K562 (cell line): ENCODE data around the gene PARD6B. TPM values are rescaled to one million over a fixed set of nuclear protein-coding genes. Genes with fewer than 3 reads are reported as not detected.
A peak's percentile ranks its signal among the peaks of the same experiment; 100 is the strongest.

ENCODE experiments used
- ASH1L ChIP-seq: fragments of 450-650 bp; IDR thresholded peaks from 2 replicates; pipeline ENCODE4 v1.6.1; 2018; ENCODE audit warnings: borderline replicate concordance, mild to moderate bottlenecking, low read depth; ENCODE audit not compliant: partially characterized antibody
- CREBBP ChIP-seq: IDR thresholded peaks from one replicate; pipeline ENCODE4 v1.6.1; 2012; ENCODE audit warnings: low read depth, mild to moderate bottlenecking, control low read depth, inconsistent platforms, low read length
- JUNB ChIP-seq: fragments of 450-650 bp; formaldehyde crosslinking; conservative IDR thresholded peaks from 2 replicates; pipeline ENCODE4 v1.4.0; 2020; ENCODE audit warnings: mild to moderate bottlenecking
- KLF13 ChIP-seq: fragments of 450-650 bp; IDR thresholded peaks from 2 replicates; pipeline ENCODE4 v1.6.1; 2016; ENCODE audit warnings: missing genetic modification characterization, low read depth, mild to moderate bottlenecking, missing compliant biosample characterization, moderate library complexity, borderline replicate concordance
- KLF6 ChIP-seq: fragments of 250-450 bp; sonication (Bioruptor Pico); IDR thresholded peaks from 2 replicates; pipeline ENCODE4 v1.4.0; 2020; ENCODE audit warnings: mild to moderate bottlenecking, moderate library complexity, borderline replicate concordance
- LEF1 ChIP-seq: fragments of 450-650 bp; IDR thresholded peaks from 2 replicates; pipeline ENCODE4 v1.6.1; 2016; ENCODE audit warnings: mild to moderate bottlenecking
- MTA1 ChIP-seq: fragments of 450-650 bp; IDR thresholded peaks from 2 replicates; pipeline ENCODE4 v1.6.1; 2017; ENCODE audit warnings: borderline replicate concordance
- SFPQ ChIP-seq: fragments of 200-400 bp; formaldehyde crosslinking; IDR thresholded peaks from 2 replicates; pipeline ENCODE4 v1.6.1; 2017; ENCODE audit warnings: mild to moderate bottlenecking, low read depth, low read length, moderate library complexity
- SREBF2 ChIP-seq: sonication (generic); formaldehyde crosslinking; IDR thresholded peaks from 2 replicates; pipeline ENCODE4 v1.4.0; 2020; ENCODE audit warnings: mild to moderate bottlenecking, missing genetic modification reagents
- STAT5A ChIP-seq: IDR thresholded peaks from 2 replicates; pipeline ENCODE4 v1.6.1; 2012; ENCODE audit warnings: low read length, inconsistent platforms, borderline replicate concordance
- STAT6 ChIP-seq: sonication (generic); formaldehyde crosslinking; IDR thresholded peaks from 2 replicates; pipeline ENCODE4 v1.8.1; 2023; ENCODE audit warnings: mild to moderate bottlenecking, missing genetic modification reagents
- USF2 ChIP-seq: sonication (generic); formaldehyde crosslinking; IDR thresholded peaks from 2 replicates; pipeline ENCODE4 v1.5.0; 2020; ENCODE audit warnings: missing genetic modification reagents
- ZBTB34 ChIP-seq: fragments of 250-450 bp; sonication (Bioruptor Pico); IDR thresholded peaks from 2 replicates; pipeline ENCODE4 v1.8.0; 2021; ENCODE audit warnings: mild to moderate bottlenecking, moderate library complexity
- polyA plus RNA-seq, 8 experiments: library from polyadenylated mRNA; depleted of rRNA in 4 of 8; stranded (reverse) in 5 of 8; unstranded in 3 of 8; fragments of >200 nt; fragmentation: Nextera tagmentation in 2 of 8; fragmentation: Illumina TruSeq in 1 of 8; extraction: Ambion mirVana in 2 of 8; extraction: Trizol in 1 of 8; gene quantifications; 2 replicates each; pipeline versions ENCODE4 v1.2.1 to v1.2.3, GENCODE V29; 2011 to 2014; ENCODE audit warnings: inconsistent platforms in 1 of 8, missing spikeins in 1 of 8
- total RNA-seq, 7 experiments: library from RNA; depleted of rRNA in 6 of 7; stranded (reverse); fragments of >200 nt in 6 of 7; fragmentation: Illumina TruSeq in 2 of 7; extraction: Trizol in 2 of 7; gene quantifications; 2 replicates each; pipeline versions ENCODE4 v1.2.1 to v1.2.3, GENCODE V29; 2011 to 2021; ENCODE audit warnings: low replicate concordance in 1 of 7

Gene PARD6B
- total and polyA plus RNA-seq, 9 of the 15 experiments (the other 6 are each of a cell fraction or from before 2014, with no cell fraction given), result 1.7 to 12.3 (median 5.5) TPM

- TF ChIP-seq SFPQ (no peak), ASH1L (no peak), STAT6 (CRISPR knock-in tag) (no peak), MTA1 (no peak), JUNB (CRISPR knock-in tag) (no peak), USF2 (CRISPR knock-in tag) (no peak), KLF6 (CRISPR knock-in tag) (peak; percentile 74; the same call in 1 of the 2 replicates), KLF13 (tag) (peak; percentile 17; the same call in 1 of the 2 replicates), ZBTB34 (no peak), CREBBP (no peak), LEF1 (peak; percentile 88), STAT5A (peak; percentile 97), SREBF2 (CRISPR knock-in tag) (no peak)
Observed at GRCh38 chr20:50690650-50691572, 40.5 kb upstream of the PARD6B start, which contains the start of gene RIPOR3 (continued).
